Glutamatergic neuron (in vitro differentiated cells): ENCODE data around the gene ITGAE. TPM values are rescaled to one million over a fixed set of nuclear protein-coding genes. Genes with fewer than 3 reads are reported as not detected.
"Not testable (repeated sequence)": the region's sequence is repeated elsewhere in the genome, so short reads cannot be mapped to it uniquely, and the experiment has no call there.

Source experiments
- DNase-seq: peaks from one replicate; pipeline ENCODE4 v3.0.0; 2022
- H3K27ac Mint-ChIP-seq: one replicate; pipeline ENCODE4 v1.8.0; 2020; ENCODE audit warnings: mild to moderate bottlenecking, mixed read lengths, inconsistent platforms; ENCODE audit not compliant: unreplicated experiment
- H3K27me3 Mint-ChIP-seq: one replicate; pipeline ENCODE4 v1.8.0; 2020; ENCODE audit warnings: mild to moderate bottlenecking, moderate library complexity, mixed read lengths, inconsistent platforms; ENCODE audit not compliant: unreplicated experiment
- H3K36me3 Mint-ChIP-seq: one replicate; pipeline ENCODE4 v1.8.0; 2020; ENCODE audit warnings: mild to moderate bottlenecking, mixed read lengths, inconsistent platforms; ENCODE audit not compliant: unreplicated experiment
- H3K4me1 Mint-ChIP-seq: one replicate; pipeline ENCODE4 v1.8.0; 2020; ENCODE audit warnings: mild to moderate bottlenecking, low read depth, mixed read lengths, inconsistent platforms; ENCODE audit not compliant: unreplicated experiment
- H3K4me3 Mint-ChIP-seq: one replicate; pipeline ENCODE4 v1.8.0; 2020; ENCODE audit warnings: mild to moderate bottlenecking, mixed read lengths, inconsistent platforms; ENCODE audit not compliant: unreplicated experiment
- H3K9me3 Mint-ChIP-seq: one replicate; pipeline ENCODE4 v1.8.0; 2020; ENCODE audit warnings: mild to moderate bottlenecking, moderate library complexity, mixed read lengths, inconsistent platforms; ENCODE audit not compliant: unreplicated experiment
- CTCF ChIP-seq: fragments of 200-600 bp; sonication (generic); IDR thresholded peaks from one replicate; pipeline ENCODE4 v1.5.0; 2021; ENCODE audit not compliant: partially characterized antibody, unreplicated experiment
- total RNA-seq: library from RNA; stranded (reverse); fragmentation: NEBNext Ultra II Directional; extraction: Animal tissue kit (Norgen Biotek cat#: 25700); gene quantifications from one replicate; pipeline ENCODE4 v1.2.1, GENCODE V29; 2021; ENCODE audit not compliant: unreplicated experiment

ITGAE gene
- total RNA-seq, 1 donor from 2014 or later: 19.2 TPM

- no peak for DNase-seq
- Mint-ChIP-seq H3K4me1 (peaks cover 3% of the 10 kb centered on the region), H3K4me3 (no peak overlapping the region), H3K27ac (no peak overlapping the region), H3K36me3 (no peaks in the 10 kb centered on the region), H3K27me3 (no peaks in the 10 kb centered on the region), H3K9me3 (peaks cover 2% of the 10 kb centered on the region)
- TF ChIP-seq CTCF: no peak
Observed at GRCh38 chr17:3729881-3730280, 71.1 kb downstream of the ITGAE start.

DNA sequence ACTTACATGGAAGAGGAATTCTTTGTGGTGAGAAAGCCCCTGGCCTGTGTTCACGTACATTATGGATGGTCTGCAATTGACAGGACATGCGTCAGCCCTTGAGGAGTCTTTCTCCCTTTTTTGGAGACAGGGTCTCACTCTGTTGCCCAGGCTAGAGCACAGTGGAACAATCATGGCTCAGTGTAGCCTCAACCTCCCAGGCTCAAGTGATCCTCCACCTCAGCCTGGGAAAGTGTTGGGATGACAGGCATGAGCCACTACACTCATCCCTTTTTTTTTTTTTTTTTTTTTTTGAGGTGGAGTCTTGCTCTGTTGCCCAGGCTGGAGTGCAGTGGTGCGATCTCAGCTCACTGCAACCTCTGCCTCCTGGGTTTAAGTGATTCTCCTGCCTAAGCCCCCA, 72.9 kb downstream of the ITGAE start:
- not testable (repeated sequence) for H3K27me3 Mint-ChIP-seq, H3K27ac Mint-ChIP-seq, H3K36me3 Mint-ChIP-seq, H3K9me3 Mint-ChIP-seq, DNase-seq, H3K4me1 Mint-ChIP-seq, H3K4me3 Mint-ChIP-seq

DNA sequence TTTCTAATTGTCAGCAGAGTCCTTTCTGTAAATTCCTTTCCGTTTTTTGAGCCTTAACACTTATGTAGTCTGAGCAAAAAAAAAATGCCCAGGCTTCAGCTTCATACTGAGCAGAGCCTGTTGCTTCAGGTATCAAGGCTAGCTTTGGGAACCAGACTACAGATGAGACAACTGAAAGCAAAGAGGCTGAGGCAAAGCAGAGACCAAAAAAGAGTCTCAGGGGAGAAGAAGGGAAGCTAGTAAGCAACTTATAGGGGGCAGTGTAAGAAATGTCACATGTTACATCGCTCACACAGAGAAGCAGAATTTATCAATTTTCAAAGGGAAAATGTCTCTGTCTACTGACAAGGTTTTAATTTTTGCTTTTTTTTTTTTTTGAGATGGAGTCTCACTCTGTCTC, 73.9 kb downstream of the ITGAE start:
- DNase-seq: no peak
- no peak for TF ChIP-seq CTCF
- peaks cover 11% of the 10 kb centered on the region for H3K4me1 Mint-ChIP-seq
- no peak overlapping the region for H3K27ac Mint-ChIP-seq
- H3K27me3 Mint-ChIP-seq: peaks cover 2% of the 10 kb centered on the region
- H3K4me3 Mint-ChIP-seq: no peak overlapping the region
- H3K9me3 Mint-ChIP-seq: peaks cover 6% of the 10 kb centered on the region
- no peaks in the 10 kb centered on the region for H3K36me3 Mint-ChIP-seq

DNA sequence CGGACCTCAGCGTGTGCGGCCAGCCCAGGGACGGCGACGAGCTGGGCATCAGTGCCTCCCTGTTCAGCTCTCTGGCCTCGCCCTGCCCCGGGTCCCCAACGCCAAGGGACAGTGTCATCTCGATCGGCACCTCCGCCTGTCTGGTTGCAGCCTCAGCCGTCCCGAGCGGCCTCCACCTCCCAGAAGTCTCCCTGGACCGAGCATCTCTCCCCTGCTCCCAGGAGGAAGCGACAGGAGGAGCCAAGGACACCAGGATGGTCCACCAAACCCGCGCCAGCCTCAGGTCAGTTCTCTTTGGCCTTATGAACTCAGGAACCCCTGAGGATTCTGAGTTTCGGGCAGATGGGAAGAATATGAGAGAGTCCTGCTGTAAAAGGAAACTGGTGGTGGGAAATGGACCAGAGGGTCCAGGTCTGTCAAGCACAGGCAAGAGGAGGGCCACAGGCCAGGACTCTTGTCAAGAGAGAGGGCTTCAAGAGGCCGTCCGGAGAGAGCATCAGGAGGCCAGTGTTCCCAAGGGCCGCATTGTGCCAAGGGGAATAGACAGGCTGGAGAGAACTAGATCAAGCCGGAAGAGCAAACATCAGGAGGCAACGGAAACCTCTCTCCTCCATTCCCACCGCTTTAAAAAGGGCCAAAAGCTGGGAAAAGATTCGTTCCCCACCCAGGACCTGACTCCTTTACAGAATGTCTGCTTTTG, 76.5 kb downstream of the ITGAE start:
- peak; percentile 43 for DNase-seq
- TF ChIP-seq CTCF: no peak
- H3K27ac Mint-ChIP-seq: peak overlapping the region; percentile 48
- peaks cover 2% of the 10 kb centered on the region for H3K27me3 Mint-ChIP-seq
- H3K9me3 Mint-ChIP-seq: peaks cover 6% of the 10 kb centered on the region
- H3K4me3 Mint-ChIP-seq: peak overlapping the region; percentile 87
- H3K4me1 Mint-ChIP-seq: peaks cover 11% of the 10 kb centered on the region
- no peaks in the 10 kb centered on the region for H3K36me3 Mint-ChIP-seq

DNA sequence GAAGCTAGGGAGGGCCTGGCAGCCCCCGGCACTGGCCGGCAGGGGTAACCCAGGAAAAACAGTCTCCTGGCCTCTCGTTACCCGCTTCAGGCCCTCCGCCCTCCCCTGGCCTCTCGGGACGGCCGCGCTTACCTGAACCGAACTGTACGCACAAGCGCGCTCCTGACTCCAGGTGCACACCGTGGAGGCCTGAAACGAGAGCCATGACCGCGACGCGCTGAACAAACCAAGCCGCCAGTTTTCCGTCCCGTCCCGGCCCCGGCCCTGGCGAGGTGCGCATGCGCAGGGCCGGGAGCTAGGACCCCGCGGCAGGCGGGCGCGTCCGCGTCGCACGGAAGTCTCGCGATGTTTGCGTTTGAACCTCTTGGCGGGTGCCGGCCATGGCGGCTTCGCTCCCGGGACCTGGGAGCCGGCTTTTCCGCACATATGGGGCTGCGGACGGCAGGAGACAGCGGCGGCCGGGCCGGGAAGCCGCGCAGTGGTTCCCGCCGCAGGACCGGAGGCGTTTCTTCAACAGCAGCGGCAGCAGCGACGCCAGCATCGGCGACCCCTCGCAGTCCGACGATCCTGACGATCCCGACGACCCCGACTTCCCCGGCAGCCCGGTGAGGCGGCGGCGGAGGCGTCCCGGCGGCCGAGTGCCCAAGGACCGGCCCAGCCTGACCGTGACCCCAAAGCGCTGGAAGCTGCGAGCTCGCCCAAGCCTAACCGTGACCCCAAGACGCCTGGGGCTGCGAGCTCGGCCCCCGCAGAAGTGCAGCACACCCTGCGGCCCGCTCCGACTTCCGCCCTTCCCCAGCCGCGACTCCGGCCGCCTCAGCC, 77.2 kb downstream of the ITGAE start, which contains the start of gene HASPIN:
TSS of gene HASPIN (plus strand) at position 348 of the 822 bp plus-strand sequence. CDS start at position 381, 33 bp downstream.
- Mint-ChIP-seq H3K36me3 (no peaks in the 10 kb centered on the region), H3K4me3 (peak within 1 kb of the TSS; percentile 95), H3K27ac (peak within 1 kb of the TSS; percentile 88), H3K9me3 (peaks cover 6% of the 10 kb centered on the region), H3K27me3 (peaks cover 2% of the 10 kb centered on the region), H3K4me1 (peaks cover 11% of the 10 kb centered on the region)
- DNase-seq: peak; percentile 94
- peak; percentile 41 for TF ChIP-seq CTCF
